ENCODE results near the gene LNPEP. TPM values are rescaled to one million over a fixed set of nuclear protein-coding genes. Genes with fewer than 3 reads are reported as not detected.

LNPEP gene
- total RNA-seq, 1 donor from 2014 or later = 76.4 TPM

GRCh38 chr5:96957254-96958049 is 21.6 kb downstream of the LNPEP start:
- intact Hi-C loops (cut with micrococcal nuclease) = no loop called here

GRCh38 chr5:96958977-96959376 is 23.1 kb downstream of the LNPEP start:
- intact Hi-C loops (cut with micrococcal nuclease) = no loop called here

- intact Hi-C loops (cut with micrococcal nuclease) = loop anchor here (1.0 to 5.0 kb wide), 11 partner anchors 12 to 1271 kb away; partner anchors contain the start of genes ERAP1, ERAP2 and GLRX
These were observed 25.2 kb downstream of the LNPEP start for GRCh38 chr5:96961053-96961452.

GRCh38 chr5:96962540-96962991 is 26.7 kb downstream of the LNPEP start:
- intact Hi-C loops (cut with micrococcal nuclease) = loop anchor here (2.0 to 5.0 kb wide), 6 partner anchors 35 to 1270 kb away; partner anchors contain the start of genes CAST and GLRX

- intact Hi-C loops (cut with micrococcal nuclease) = loop anchor here (1.0 to 5.0 kb wide), 7 partner anchors 34 to 1269 kb away; partner anchors contain the start of genes CAST, GLRX and RIOK2
These were observed 27.4 kb downstream of the LNPEP start for GRCh38 chr5:96963267-96963666.

GRCh38 chr5:96966801-96967200 is 30.9 kb downstream of the LNPEP start:
- intact Hi-C loops (cut with micrococcal nuclease) = no loop called here

- intact Hi-C loops (cut with micrococcal nuclease) = no loop called here
These were observed 31.5 kb downstream of the LNPEP start for GRCh38 chr5:96967400-96967799.

- intact Hi-C loops (cut with micrococcal nuclease) = no loop called here
These were observed 32.2 kb downstream of the LNPEP start for GRCh38 chr5:96968074-96968473.

GRCh38 chr5:96968614-96969013 is 32.7 kb downstream of the LNPEP start:
- intact Hi-C loops (cut with micrococcal nuclease) = no loop called here

GRCh38 chr5:96969366-96969765 is 33.5 kb downstream of the LNPEP start:
- intact Hi-C loops (cut with micrococcal nuclease) = no loop called here

GRCh38 chr5:96972599-96973334 is 36.9 kb downstream of the LNPEP start:
- intact Hi-C loops (cut with micrococcal nuclease) = loop anchor here (1.0 kb wide), 1 partner anchor 11 kb away; no protein-coding TSS in a partner anchor

GRCh38 chr5:96973532-96974401 is 37.9 kb downstream of the LNPEP start:
- intact Hi-C loops (cut with micrococcal nuclease) = loop anchor here (1.0 kb wide), 1 partner anchor 12 kb away; no protein-coding TSS in a partner anchor

GRCh38 chr5:96975656-96976055 is 39.8 kb downstream of the LNPEP start:
- intact Hi-C loops (cut with micrococcal nuclease) = no loop called here

- intact Hi-C loops (cut with micrococcal nuclease) = no loop called here
These were observed 41.3 kb downstream of the LNPEP start for GRCh38 chr5:96977228-96977627.

GRCh38 chr5:96978812-96979449 is 43.1 kb downstream of the LNPEP start:
- intact Hi-C loops (cut with micrococcal nuclease) = no loop called here

GRCh38 chr5:96984506-96985192 is 48.8 kb downstream of the LNPEP start:
- intact Hi-C loops (cut with micrococcal nuclease) = no loop called here

GRCh38 chr5:96986450-96986849 is 50.6 kb downstream of the LNPEP start:
- intact Hi-C loops (cut with micrococcal nuclease) = no loop called here

- intact Hi-C loops (cut with micrococcal nuclease) = no loop called here
These were observed 54.2 kb downstream of the LNPEP start for GRCh38 chr5:96990102-96990501.

- intact Hi-C loops (cut with micrococcal nuclease) = no loop called here
These were observed 55.8 kb downstream of the LNPEP start for GRCh38 chr5:96991708-96992107.

GRCh38 chr5:96993760-96994159 is 57.9 kb downstream of the LNPEP start:
- intact Hi-C loops (cut with micrococcal nuclease) = no loop called here
